Immature natural killer cell (primary cell): Measurements from ENCODE around the gene FAM76B. TPM values are rescaled to one million over a fixed set of nuclear protein-coding genes. Genes with fewer than 3 reads are reported as not detected.

Experiments used
- DNase-seq, 3 donors: peaks; one replicate each; pipeline ENCODE4 v3.0.0; 2022; ENCODE audit warnings: mixed read lengths in 1 of 3
- H3K27ac Mint-ChIP-seq, 6 donors: one replicate each; pipeline ENCODE4 v1.8.0; 2020; ENCODE audit warnings: mixed read lengths in 6 of 6, mild to moderate bottlenecking in 5 of 6, inconsistent platforms in 4 of 6, moderate library complexity in 3 of 6
- H3K27me3 Mint-ChIP-seq, 3 donors: one replicate each; pipeline ENCODE4 v1.8.0; 2020 to 2021; ENCODE audit warnings: low read depth in 3 of 3, mild to moderate bottlenecking in 3 of 3, mixed read lengths in 3 of 3, moderate library complexity in 3 of 3, inconsistent platforms in 1 of 3
- H3K36me3 Mint-ChIP-seq, 3 donors: one replicate each; pipeline ENCODE4 v1.8.0; 2020; ENCODE audit warnings: mixed read lengths in 3 of 3, inconsistent platforms in 2 of 3, mild to moderate bottlenecking in 2 of 3
- H3K4me1 Mint-ChIP-seq, 2 donors: one replicate each; pipeline ENCODE4 v1.8.0; 2020; ENCODE audit warnings: inconsistent platforms in 2 of 2, mild to moderate bottlenecking in 2 of 2, mixed read lengths in 2 of 2, moderate library complexity in 1 of 2
- H3K4me3 Mint-ChIP-seq, 5 donors: one replicate each; pipeline ENCODE4 v1.8.0; 2020; ENCODE audit warnings: mild to moderate bottlenecking in 5 of 5, mixed read lengths in 5 of 5, inconsistent platforms in 3 of 5, moderate library complexity in 3 of 5
- H3K9me3 Mint-ChIP-seq, 6 donors: one replicate each; pipeline ENCODE4 v1.8.0; 2020; ENCODE audit warnings: mild to moderate bottlenecking in 6 of 6, mixed read lengths in 6 of 6, inconsistent platforms in 4 of 6, moderate library complexity in 3 of 6
- polyA plus RNA-seq, 3 donors: library from polyadenylated mRNA; unstranded; fragments of 300-500 nt; fragmentation: Illumina TruSeq; gene quantifications; one replicate each; pipeline ENCODE4 v1.2.3, GENCODE V29; 2021

Gene FAM76B
- polyA plus RNA-seq, 3 donors from 2014 or later = 11.5 to 18.0 (median 11.5) TPM

- Mint-ChIP-seq H3K4me1 (peaks cover 16 to 23% of the 10 kb centered on the region in 2 donors), H3K27me3 (no peaks in the 10 kb centered on the region), H3K27ac (no peak overlapping the region), H3K36me3 (peaks cover 17 to 24% (median 18%) of the 10 kb centered on the region in 3 donors), H3K4me3 (no peak overlapping the region), H3K9me3 (no peaks in the 10 kb centered on the region)
- no peak for DNase-seq
These were observed 14.4 kb upstream of the FAM76B start for GRCh38 chr11:95803973-95804372.

DNA sequence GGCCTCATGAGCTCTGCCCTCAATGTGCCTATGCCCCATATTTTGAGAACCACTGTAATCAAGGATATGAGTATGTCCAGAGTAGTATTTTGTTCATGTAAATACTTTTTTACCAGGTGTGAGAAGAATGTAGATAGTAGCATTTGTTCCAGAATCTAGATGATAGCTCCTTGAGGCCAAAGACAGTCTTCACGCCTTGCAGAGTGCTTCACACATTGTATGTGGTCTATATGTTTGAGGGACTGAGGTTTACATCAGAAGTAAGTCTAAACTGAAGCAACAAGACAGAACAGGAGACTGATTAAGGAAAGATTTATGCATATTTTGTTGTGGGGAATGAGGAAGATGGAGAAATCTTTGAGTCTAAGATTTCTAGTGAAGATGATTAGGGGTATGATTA is 13.2 kb upstream of the FAM76B start:
- H3K27ac Mint-ChIP-seq = peak overlapping the region; percentile 5 to 46 (median 30)
- H3K4me1 Mint-ChIP-seq = peaks cover 16 to 23% of the 10 kb centered on the region in 2 donors
- peak overlapping the region in 1 of 5 donors; percentile 0 for H3K4me3 Mint-ChIP-seq
- no peaks in the 10 kb centered on the region for H3K27me3 Mint-ChIP-seq
- peak in 2 of 3 donors; percentile 13 to 18 for DNase-seq
- peaks cover 13 to 24% (median 18%) of the 10 kb centered on the region in 3 donors for H3K36me3 Mint-ChIP-seq
- H3K9me3 Mint-ChIP-seq = no peaks in the 10 kb centered on the region

- peaks cover 8 to 18% (median 18%) of the 10 kb centered on the region in 3 donors for H3K36me3 Mint-ChIP-seq
- DNase-seq = no peak
- no peaks in the 10 kb centered on the region for H3K9me3 Mint-ChIP-seq
- H3K27me3 Mint-ChIP-seq = no peaks in the 10 kb centered on the region
- no peak overlapping the region for H3K27ac Mint-ChIP-seq
- H3K4me3 Mint-ChIP-seq = no peak overlapping the region
- H3K4me1 Mint-ChIP-seq = peaks cover 10 to 15% of the 10 kb centered on the region in 2 donors
These were observed 10.9 kb upstream of the FAM76B start for GRCh38 chr11:95800438-95800837.

DNA sequence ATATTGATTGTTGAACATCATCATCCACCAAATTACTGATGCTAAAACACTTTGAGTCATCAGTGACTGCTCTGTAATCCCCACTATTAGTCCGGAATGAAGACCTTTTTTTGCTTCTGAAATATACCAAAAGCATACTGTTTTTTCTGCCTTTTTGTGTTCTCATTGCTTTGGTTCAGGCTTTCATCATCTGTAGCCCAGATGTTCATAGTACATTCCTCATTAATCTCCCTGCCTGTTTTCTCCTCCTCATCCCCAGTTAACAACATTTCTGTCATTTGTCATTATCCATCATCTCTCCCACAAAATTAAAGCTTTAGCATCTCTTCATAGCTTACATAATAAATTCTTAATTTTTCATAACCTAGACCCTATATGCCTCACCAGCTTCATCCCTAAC is 10.0 kb upstream of the FAM76B start:
- no peaks in the 10 kb centered on the region for H3K27me3 Mint-ChIP-seq
- H3K9me3 Mint-ChIP-seq = no peaks in the 10 kb centered on the region
- peaks cover 8 to 15% of the 10 kb centered on the region in 2 donors for H3K4me1 Mint-ChIP-seq
- peaks cover 8 to 18% (median 18%) of the 10 kb centered on the region in 3 donors for H3K36me3 Mint-ChIP-seq
- no peak overlapping the region for H3K4me3 Mint-ChIP-seq
- no peak for DNase-seq
- H3K27ac Mint-ChIP-seq = no peak overlapping the region

DNA sequence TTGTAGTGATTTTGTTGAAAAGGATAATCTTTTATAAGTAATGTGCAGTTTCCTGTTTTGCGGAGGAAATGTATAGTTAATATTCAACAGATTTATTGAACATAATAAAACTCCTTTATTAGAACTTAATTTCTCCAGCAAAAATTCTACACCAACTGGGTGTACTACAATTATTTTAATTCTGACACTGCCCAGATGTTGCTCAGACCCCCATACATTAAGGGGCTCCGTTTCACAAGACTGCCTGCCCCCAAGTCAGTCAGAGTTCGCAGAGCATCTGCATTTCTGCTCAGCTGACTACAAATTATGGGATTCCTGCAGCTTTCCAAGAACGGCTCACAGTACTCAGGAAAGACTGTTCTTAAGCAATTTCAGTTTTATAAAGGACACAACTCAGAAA is 6.9 kb upstream of the FAM76B start:
- no peak for DNase-seq
- H3K9me3 Mint-ChIP-seq = no peaks in the 10 kb centered on the region
- no peak overlapping the region for H3K4me3 Mint-ChIP-seq
- H3K4me1 Mint-ChIP-seq = peaks cover 9 to 29% of the 10 kb centered on the region in 2 donors
- H3K27ac Mint-ChIP-seq = no peak overlapping the region
- peaks cover 8 to 14% (median 11%) of the 10 kb centered on the region in 3 donors for H3K36me3 Mint-ChIP-seq
- H3K27me3 Mint-ChIP-seq = peaks cover 0 to 2% (median 2%) of the 10 kb centered on the region in 3 donors

- Mint-ChIP-seq H3K4me1 (peaks cover 16 to 33% of the 10 kb centered on the region in 2 donors), H3K27ac (peak overlapping the region in 1 of 6 donors; percentile 14), H3K4me3 (no peak overlapping the region), H3K36me3 (peaks cover 8 to 12% (median 9%) of the 10 kb centered on the region in 3 donors), H3K27me3 (peaks cover 0 to 4% (median 2%) of the 10 kb centered on the region in 3 donors), H3K9me3 (no peaks in the 10 kb centered on the region)
- DNase-seq = no peak
These were observed 6.2 kb upstream of the FAM76B start for GRCh38 chr11:95795627-95796295.

- H3K4me1 Mint-ChIP-seq = peaks cover 16 to 33% of the 10 kb centered on the region in 2 donors
- peaks cover under 1% of the 10 kb centered on the region in 3 donors for H3K36me3 Mint-ChIP-seq
- DNase-seq = no peak
- no peaks in the 10 kb centered on the region for H3K9me3 Mint-ChIP-seq
- no peak overlapping the region for H3K4me3 Mint-ChIP-seq
- H3K27ac Mint-ChIP-seq = peak overlapping the region in 2 of 6 donors; percentile 31 to 32
- peaks cover 11 to 18% (median 11%) of the 10 kb centered on the region in 3 donors for H3K27me3 Mint-ChIP-seq
These were observed 4.5 kb upstream of the FAM76B start for GRCh38 chr11:95794086-95794485.

- Mint-ChIP-seq H3K9me3 (no peaks in the 10 kb centered on the region), H3K36me3 (peaks cover 0 to under 1% (median 0%) of the 10 kb centered on the region in 3 donors), H3K27me3 (peaks cover 11 to 21% (median 11%) of the 10 kb centered on the region in 3 donors), H3K27ac (peak overlapping the region in 1 of 6 donors; percentile 7), H3K4me3 (no peak overlapping the region), H3K4me1 (peaks cover 23 to 41% of the 10 kb centered on the region in 2 donors)
- DNase-seq = no peak
These were observed 3.5 kb upstream of the FAM76B start for GRCh38 chr11:95793116-95793515.

DNA sequence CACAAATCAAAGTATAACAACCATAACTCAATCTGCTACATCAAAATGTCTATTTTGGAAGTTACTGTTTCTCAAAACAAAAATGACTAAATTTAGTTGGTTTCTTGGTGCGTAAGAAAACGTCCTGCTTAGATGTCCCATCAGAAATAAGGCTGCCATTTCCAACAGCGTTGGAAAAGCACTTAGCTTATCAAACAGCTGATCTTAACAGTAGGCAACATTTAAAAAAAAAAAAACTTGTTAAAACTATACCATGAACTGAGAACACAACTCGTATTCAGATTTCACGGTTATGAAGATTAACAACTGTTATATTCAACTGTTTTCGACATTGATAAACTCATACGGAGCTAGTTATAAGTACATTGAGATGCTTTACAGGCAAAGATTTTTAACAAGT is 3.1 kb upstream of the FAM76B start:
- Mint-ChIP-seq H3K4me1 (peaks cover 27 to 45% of the 10 kb centered on the region in 2 donors), H3K9me3 (no peaks in the 10 kb centered on the region), H3K4me3 (no peak overlapping the region)

GRCh38 chr11:95792200-95792599 is 2.6 kb upstream of the FAM76B start:
- peak overlapping the region in 5 of 6 donors; percentile 33 to 100 (median 100) for H3K27ac Mint-ChIP-seq
- H3K36me3 Mint-ChIP-seq = peaks cover 0 to 4% (median 0%) of the 10 kb centered on the region in 3 donors

More for the DNA sequence above, 3.1 kb upstream of the FAM76B start:
- peak overlapping the region in 1 of 6 donors; percentile 7 for H3K27ac Mint-ChIP-seq
- DNase-seq = no peak
- peaks cover 0 to 4% (median 0%) of the 10 kb centered on the region in 3 donors for H3K36me3 Mint-ChIP-seq
- peaks cover 11 to 21% (median 11%) of the 10 kb centered on the region in 3 donors for H3K27me3 Mint-ChIP-seq

GRCh38 chr11:95791709-95792033 is 2.1 kb upstream of the FAM76B start:
- H3K36me3 Mint-ChIP-seq = peaks cover 0 to 4% (median 0%) of the 10 kb centered on the region in 3 donors
- peaks cover 11 to 21% (median 11%) of the 10 kb centered on the region in 3 donors for H3K27me3 Mint-ChIP-seq
- H3K4me3 Mint-ChIP-seq = peak overlapping the region; percentile 94 to 100 (median 100)
- H3K27ac Mint-ChIP-seq = peak overlapping the region; percentile 100
- no peaks in the 10 kb centered on the region for H3K9me3 Mint-ChIP-seq
- H3K4me1 Mint-ChIP-seq = peaks cover 27 to 52% of the 10 kb centered on the region in 2 donors
- DNase-seq = no peak

More at GRCh38 chr11:95792200-95792599, 2.6 kb upstream of the FAM76B start:
- Mint-ChIP-seq H3K27me3 (peaks cover 11 to 21% (median 11%) of the 10 kb centered on the region in 3 donors), H3K4me1 (peaks cover 27 to 47% of the 10 kb centered on the region in 2 donors), H3K9me3 (no peaks in the 10 kb centered on the region), H3K4me3 (peak overlapping the region; percentile 94 to 100 (median 100))
- DNase-seq = no peak

DNA sequence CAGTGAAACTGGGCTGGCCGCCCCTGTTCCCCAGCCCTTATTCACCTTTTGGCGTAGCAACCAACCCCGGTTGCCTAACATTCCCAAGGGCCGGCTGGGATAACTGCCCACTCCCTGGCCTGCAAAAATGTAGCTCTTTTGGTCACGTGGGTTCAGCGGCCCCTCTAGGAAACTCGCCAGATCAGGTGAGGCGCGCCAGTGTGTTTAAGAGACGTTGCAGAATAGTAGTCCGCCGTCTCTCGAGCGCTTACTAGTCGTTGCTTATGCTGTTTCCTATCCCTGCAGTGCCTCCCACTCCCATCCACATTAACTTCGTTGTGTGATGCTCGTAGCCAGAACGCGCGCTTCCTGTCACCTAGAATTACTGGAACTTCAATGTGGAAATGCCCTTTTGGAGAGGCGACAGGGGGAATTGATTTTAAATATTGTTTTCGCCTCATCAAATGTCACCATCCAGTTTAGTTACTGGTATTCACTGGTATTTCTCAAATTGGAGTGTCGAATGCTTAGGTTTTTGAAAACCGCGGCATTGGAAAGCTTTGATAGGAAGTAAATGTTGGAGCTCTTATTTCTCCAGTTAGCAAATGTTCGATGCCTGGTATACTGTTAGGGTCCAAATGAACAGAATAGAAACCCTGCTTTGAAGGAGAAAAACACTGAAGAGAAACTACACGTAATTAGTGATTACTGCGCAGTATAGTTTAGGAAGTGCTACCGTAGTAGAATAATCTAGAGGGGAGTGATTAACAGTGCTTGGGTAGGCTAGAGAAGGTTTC is 1.5 kb upstream of the FAM76B start:
- Mint-ChIP-seq H3K9me3 (no peaks in the 10 kb centered on the region), H3K4me1 (peaks cover 27 to 57% of the 10 kb centered on the region in 2 donors), H3K36me3 (peaks cover 1 to 8% (median 2%) of the 10 kb centered on the region in 3 donors), H3K4me3 (peak overlapping the region; percentile 94 to 100 (median 100)), H3K27ac (peak overlapping the region; percentile 100), H3K27me3 (peaks cover 11 to 21% (median 11%) of the 10 kb centered on the region in 3 donors)
- peak in 1 of 3 donors; percentile 44 for DNase-seq

DNA sequence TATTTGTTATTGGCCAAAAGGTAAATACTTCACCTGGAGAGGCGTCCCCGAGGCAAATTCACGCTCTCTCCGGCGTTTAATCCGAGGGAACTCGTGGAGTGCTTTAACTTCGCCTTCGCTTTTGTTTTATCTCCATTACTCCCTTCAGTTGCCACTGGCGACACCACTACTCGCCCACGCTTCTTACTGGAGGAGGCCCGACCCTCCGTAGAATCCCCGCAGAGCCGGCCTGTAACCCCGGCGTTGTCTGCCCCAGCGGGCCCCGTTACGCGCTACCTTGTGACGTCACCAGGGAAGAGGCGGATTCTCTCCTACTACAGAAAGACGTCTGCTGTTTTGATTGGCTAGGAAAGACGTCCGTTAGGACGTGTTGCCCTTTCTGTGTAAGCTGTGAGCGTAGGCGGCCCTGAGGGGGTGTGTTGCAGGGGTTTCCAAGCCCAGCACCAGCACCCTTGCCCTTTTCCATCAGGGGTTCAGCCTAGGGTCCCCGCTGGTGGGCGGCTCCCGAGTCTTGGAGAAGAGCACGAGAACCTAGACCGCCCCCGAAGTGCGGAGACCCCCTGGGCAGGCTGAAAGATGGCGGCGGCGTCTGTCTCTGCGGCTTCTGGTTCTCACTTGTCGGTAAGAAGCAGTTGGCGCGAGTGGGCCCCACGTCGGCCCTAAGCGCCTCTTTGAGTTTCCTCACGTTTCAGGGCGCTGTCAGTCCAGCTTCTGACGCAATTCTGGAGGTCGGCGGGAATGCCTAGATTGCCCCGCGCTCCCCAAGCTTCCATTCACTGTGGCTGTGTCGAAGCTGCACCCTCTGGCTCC is 746 bp upstream of the FAM76B start, which contains the start of gene CEP57:
Gene CEP57, plus strand, starts transcription at position 376 of the 810 bp plus-strand sequence. Its CDS starts 201 bp downstream, at position 577.
- peak; percentile 94 to 96 (median 96) for DNase-seq
- Mint-ChIP-seq H3K4me1 (peaks cover 27 to 65% of the 10 kb centered on the region in 2 donors), H3K27me3 (peaks cover 11 to 21% (median 11%) of the 10 kb centered on the region in 3 donors), H3K9me3 (no peaks in the 10 kb centered on the region), H3K4me3 (peak within 1 kb of the TSS; percentile 94 to 100 (median 100)), H3K36me3 (peaks cover 5 to 14% (median 7%) of the 10 kb centered on the region in 3 donors), H3K27ac (peak within 1 kb of the TSS; percentile 100)
